Activated CD8-positive, alpha-beta memory T cell treated with anti-CD3 and anti-CD28 coated beads for 1 hour (primary cell): ENCODE results near the gene TCEAL1.
"Not testable (repeated sequence)": the region's sequence is repeated elsewhere in the genome, so short reads cannot be mapped to it uniquely, and the experiment has no call there.

Source experiments
- DNase-seq, 2 donors: peaks; one replicate each; pipeline ENCODE4 v3.0.0-alpha.2; 2020; ENCODE audit warnings: low read depth in 1 of 2; ENCODE audit errors: extremely low read depth in 1 of 2

Gene TCEAL1

DNA sequence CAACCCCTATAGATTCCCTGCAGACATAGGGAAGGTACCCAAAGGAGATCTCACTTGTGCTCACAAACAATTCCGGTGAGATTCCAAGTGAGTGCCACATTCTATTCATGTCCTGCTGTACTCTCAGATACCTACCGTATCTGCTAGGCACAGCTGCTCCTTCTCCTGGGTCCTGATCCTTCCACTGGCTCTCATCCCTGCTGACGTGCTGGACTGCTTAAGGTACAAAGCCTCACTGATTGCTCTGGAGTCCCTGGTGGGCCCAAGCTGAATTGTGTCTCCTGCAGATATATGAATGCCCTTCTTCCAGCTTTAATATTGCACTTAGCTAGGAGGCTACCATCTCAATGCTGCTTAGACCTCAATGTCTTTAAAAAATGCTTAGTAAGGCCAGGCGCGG is 2.4 kb downstream of the TCEAL1 start:
- no peak for DNase-seq

DNA sequence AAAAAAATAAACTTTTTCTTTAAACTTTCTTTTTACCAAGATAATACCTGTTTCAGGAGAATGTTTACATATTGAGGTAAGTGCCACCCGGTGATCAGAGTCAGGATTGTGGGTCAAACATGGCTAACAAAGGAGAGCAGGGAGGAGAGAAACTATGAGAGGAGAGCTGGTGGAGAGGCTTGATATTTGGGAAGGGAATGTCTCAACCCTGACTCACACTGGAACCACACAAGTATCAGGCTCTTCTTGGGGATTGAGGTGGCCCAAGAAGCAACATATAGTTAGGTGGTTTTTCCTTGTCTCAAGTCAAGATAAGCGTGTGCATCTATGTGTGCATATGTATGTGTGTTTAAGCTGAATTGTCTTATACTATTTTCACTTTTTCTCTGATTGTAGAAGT is 6.7 kb downstream of the TCEAL1 start:
- DNase-seq = no peak

DNA sequence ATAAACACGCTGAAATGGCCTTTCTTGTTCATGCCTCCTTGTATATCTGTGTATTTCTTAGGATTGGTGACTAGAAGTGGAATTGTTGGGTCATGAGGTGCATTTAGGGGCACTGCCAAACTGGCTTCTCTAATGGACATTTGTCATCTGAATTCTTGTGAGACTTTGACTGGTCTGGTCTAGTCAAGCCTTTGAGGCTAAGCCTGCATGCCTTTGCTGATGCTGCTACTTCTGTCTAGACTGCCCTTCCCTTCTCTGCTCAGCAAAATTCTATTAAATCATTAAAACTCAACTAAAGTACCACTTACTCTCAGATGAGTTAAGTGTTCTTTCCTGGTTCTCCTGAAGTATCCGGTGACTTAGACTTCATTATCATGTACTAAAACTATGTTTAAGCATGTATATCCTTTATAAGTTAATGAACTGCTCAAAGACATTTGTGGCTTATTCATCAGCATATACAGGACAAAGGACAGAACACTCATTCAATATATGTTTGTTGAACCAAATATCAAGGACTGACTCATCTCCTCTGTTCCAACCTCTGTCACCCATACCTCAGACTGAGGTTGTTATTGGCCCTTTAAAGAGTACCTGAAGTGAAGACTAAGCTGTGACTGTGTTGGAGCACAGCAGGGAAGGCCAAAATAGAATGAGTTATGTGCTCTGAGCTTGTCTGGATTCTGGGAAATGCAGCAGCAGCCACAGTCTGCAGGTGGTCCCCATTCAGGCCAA is 9.0 kb downstream of the TCEAL1 start:
- DNase-seq = no peak

DNA sequence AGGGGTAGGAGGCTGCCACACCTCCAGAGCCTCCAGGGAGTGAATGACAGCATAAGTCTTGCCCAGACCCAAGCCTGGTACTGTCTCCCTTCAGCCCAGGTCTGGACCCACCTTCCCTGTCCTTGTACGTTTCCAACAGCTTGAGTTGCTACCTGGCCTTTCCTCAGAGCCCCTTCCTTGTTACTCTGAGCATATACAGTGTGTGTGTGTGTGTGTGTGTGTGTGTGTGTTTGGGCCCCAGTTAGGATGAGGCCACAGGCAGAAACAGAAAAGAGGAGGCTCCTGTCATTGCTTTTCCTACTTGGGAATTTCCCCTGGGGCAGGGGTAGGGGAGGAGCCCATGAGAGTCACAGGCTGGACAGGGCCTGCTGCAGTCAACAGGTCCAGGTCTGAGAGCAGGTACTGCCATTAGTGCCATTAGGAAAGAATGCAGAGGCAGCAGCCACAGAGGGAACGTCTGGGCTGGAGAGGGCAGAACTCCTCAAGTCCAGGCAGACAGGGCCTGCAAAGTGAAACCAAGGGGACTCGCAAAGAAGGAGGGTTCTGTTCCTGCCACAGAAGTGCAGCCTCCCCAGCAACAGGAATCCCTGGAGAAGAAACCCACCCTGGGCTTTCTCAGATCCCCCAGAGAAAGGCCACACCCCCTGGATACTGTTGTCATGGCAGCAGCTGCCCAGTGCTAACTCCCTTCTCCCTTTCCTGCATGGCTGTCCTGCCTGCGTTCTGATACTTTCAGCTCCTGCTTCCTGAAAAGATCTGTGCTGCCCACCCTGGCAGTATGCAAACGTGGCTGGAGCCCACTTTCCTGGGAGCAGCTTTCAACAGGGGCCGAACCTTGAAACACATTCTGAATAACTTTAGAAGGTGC is 9.9 kb downstream of the TCEAL1 start:
- not testable (repeated sequence) for DNase-seq

DNA sequence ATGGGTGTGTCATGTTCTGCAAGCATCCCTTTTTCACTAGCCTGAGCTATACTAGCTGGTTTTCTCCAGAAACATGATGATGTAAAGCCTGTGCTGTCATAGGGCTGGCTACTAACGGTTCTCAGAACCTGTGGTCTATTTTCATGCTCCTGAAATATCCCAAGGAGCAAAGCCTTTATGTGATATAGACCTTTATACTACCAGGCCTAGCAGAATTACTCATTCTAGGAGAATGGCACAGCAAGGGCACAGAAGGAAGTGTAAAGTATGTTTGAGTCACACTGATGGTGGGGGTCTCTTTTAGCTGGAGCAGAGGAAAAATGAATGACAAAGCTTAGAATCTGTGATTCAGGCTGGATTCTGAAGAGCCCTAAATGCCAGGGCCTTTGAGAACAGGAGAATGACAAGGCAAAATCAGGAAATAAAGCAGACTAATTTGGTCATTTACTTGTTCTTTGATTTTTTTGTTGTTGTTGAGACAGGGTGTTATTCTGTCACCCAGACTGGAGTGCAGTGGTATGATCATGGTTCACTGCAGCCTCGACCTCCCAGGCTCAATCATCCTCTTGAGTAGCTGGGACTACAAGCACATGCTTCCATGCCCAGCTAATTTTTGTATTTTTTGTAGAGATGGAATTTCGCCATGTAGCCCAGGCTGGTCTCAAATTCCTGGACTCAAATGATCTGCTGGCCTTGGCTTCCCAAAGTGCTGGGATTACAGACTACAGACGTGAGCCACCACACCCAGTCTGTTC is 11.8 kb downstream of the TCEAL1 start:
- no peak for DNase-seq

DNA sequence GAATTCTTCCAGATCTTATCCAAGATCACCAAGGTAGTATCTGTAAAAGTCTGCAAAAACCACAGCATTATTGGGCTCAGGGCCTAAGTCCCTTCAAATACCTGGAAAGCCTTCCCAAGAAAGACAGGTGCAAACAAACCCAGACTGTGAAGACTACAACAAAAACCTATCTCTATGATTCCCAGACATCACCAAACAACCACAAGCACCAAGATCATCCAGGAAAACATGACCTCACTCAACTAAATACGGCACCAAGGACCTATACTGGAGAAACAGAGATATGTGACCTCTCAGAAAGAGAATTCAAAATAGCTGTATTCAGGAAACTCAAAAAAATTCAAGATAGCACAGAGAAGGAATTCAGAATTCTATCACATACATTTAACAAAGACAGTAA is 15.3 kb downstream of the TCEAL1 start:
- no peak for DNase-seq

DNA sequence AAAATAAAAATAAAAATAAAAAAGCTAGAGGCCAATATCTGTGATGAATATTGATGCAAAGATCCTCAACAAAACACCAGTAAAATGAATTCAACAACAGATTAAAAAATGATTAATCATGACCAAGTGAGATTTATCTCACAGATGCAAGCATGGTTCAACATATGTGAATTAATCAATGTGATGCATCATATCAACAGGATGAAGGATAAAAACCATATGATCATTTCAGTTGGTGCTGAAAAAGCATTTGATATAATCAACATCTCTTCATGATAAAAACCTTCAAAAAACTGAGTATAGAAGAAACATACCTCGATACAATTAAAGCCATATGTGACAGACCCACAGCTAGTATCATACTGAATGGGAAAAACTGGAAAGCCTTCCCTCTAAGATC is 18.9 kb downstream of the TCEAL1 start:
- DNase-seq = no peak

DNA sequence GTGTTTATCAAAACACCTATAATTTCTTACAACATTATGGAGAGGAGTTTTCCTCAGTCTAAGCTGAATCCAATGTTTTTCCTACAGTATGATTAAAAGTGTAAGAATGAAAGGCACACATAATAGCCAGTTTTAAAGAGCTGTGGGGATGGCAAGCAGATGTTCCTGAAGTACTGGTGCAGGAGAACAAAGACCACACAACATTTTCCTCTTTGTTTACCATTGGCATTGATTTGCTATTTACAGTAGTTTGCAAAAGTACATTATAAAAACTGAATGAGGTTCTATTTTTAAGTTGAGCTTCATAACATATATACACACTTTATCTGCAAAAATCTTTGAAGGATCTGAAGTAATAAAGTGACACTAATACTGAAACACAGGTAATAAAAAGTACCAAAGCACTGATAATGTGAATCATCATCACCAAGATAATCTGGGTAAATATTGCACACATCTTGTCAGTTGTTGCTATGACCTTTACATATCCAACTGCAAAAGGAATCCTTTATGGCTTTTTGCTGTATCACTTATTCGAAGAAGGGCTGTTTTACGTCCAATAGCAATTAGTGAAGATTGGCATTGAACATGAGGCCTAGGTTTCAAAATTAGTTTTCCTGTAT is 22.5 kb downstream of the TCEAL1 start:
- no peak for DNase-seq

DNA sequence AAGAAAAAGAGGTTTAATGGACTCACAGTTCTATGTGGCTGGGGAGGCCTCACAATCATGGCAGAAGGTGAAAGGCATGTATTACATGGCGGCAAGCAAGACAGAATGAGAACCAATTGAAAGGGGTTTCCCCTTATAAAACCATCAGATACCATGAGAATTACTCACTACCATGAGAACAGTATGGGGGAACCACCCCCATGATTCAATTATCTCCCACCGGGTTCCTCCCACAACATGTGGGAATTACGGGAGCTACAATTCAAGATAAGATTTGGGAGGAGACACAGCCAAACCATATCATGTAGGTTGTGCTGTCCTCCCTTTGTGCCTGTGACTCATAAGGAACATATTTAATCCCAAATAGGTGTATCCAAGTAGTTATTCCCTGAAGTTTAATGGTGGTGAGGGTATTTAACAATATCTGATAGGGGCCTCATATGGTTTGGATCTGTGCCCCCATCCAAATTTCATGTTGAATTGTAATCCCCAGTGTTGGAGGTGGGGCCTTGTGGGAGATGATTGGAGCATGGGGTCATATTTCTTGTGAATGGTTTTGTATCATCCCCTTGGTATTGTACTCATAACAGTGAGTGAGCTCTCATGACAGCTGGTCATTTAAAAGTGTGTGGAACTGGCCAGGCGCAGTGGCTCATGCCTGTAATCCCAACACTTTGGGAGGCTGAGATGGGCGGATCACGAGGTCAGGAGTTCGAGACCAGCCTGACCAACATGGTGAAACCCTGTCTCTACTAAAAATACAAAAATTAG is 26.6 kb downstream of the TCEAL1 start:
- not testable (repeated sequence) for DNase-seq

DNA sequence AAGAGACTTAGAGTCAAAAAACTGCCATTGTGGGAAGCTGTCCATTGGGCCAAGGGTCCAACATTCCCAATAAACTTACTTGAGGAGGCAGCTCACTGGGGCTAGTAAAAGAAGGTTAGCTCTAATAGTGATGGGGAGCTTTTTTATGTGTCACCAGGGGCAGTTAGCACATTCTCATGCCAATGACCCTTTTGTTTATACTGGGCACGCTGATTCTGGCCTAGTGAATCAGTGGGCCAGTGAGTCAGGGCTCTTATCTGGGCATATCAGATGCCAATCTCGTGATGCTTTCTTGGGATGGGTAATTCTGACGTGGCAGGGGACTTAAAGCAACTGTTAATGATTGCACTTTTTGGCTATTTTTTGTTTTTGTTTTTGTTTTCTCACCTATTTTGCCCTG is 27.8 kb downstream of the TCEAL1 start:
- no peak for DNase-seq

DNA sequence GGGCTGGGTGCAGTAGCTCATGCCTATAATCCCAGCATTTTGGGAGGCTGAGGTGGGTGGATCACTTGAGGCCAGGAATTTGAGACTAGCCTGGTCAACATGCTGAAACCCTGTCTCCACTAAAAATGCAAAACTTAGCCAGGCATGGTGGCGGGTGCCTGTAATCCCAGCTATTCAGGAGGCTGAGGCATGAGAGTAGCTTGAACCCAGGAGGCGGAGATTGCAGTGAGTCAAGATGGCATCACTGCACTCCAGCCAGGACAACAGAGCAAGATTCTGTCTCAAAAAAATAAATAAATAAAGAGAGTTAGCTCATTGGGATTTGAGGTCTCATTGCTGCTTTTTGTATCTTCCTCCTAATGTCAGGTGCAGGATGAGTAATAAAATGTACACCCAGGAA is 28.3 kb downstream of the TCEAL1 start:
- DNase-seq = not testable (repeated sequence)

DNA sequence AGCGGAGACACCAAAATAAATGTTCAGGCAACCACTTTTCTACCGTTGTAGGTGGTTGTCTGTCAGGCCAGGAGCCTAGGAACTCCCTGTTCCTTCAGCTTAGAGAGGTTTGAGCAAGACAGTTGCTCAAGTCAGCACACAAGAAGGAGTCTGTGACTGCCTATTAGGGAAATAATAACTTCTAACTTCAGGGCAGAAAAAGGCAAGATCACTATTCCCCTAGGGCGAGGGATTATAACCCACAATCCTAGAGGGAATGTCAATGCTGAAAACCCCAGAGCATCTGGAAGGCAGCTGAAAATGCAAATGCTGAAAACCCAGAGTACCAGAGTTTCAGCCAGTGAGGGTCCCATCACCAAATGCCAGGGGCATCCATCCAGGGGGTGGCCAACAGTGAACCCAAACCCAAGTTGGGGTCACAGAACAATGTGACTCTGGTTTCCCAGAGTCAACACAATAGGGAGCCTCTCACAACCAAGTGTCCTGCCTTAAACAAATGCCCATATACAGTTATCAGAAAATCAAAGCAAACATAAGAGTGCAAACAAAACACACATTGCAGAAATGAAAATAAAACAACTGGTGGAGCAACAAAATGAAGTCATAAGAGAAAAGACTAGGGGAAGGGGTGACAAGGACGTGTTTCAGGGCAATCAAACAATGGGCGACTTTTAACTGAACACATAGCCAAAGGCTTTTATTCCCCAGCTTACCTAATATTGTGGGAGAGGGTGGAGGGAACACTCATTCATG is 30.1 kb downstream of the TCEAL1 start:
- no peak for DNase-seq

DNA sequence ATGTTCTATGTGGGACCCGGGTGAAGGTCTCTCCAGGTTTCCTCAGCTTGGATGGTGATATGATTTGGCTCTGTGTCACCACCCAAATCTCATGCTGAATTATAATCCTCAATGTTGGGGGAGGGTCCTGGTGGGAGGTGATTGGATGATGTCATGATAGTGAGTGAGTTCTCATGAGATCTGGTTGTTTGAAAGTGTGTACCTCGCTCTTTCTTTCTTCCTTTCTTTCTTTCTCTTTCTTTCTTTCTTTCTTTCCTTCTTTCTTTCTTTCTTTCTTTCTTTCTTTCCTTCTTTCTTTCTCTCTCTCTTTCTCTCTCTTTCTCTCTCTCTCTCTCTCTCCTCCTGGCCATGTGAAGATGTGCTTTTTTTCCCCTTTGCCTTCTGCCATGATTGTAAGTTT is 30.7 kb downstream of the TCEAL1 start:
- not testable (repeated sequence) for DNase-seq

DNA sequence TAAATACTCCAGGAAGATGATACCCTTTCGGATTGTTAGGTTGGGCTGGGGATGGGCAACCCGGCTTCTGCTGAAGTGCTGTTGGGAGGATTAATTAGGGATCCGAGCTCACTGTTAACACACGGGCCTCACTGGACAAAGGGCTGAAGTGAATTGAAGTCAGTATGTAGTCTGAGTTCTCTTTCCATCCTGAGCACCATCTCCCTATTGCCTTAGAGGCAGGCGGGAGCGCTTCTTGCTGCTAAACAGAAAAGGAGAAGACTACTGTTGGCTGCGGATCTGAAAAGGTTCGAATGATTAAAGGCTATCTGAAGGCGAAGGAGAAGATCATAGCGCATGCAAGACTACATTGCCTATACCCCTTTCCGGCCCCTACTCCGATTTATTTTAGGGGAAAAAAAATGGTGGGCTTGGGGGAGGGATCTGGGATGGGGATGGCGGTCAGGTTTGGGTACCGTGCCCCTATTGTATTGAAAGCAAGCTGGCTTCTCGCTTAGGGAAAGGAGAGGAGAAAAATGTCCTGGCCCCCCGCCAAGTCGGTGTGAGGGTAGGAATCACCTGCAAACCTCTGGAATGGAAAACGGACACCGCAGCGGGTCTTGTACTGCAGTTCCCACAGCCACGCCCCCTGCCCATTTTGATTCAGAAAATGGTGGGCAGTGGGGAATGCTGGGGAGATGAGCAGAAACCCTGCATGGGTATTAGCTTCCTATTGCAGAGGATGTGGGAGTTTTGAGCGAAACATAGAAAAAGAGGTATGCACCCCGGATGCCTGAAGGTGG is 35.4 kb downstream of the TCEAL1 start:
- no peak for DNase-seq

DNA sequence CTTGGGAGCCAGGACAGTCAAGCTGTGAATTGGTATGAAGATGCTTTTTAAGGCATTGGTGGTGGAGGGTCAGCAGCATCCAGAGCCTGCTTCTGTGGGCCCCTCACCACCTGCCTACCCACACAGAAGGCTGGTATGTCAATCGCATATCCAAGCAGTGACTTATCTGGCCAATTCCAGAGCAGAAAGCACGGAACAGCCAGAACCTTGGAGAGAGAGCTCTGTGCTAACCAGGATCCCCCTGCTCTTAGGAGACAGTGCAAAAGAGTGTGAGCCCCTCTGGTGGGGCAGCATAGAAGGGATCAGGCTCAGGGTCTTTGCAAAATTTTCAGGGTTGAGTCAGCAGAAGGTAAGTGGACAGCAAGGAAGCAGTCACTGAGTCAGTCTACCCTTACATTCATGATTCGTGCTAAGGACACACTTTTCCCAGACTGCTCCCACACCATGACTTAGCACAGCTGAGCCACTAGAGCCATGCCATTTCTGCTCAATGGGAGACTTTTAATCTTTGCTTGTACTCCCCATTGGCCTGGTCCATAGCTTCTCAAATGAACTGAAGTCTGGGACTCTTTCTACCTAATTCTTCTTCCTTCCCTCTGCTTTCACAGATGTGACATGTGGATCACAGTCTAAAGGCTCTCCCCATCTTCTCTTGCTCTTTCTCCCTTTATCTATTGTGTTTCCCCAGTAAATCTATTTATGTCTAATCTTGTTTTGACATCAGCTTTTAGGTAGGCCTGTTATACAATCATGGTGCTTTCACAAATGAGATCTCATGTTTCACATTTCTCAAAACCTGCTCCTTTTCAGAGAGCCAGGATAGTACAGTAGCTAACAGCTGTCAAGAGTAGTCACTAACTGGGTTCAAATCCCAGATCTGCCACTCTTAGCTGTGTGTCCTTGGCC is 37.7 kb downstream of the TCEAL1 start:
- no peak for DNase-seq

DNA sequence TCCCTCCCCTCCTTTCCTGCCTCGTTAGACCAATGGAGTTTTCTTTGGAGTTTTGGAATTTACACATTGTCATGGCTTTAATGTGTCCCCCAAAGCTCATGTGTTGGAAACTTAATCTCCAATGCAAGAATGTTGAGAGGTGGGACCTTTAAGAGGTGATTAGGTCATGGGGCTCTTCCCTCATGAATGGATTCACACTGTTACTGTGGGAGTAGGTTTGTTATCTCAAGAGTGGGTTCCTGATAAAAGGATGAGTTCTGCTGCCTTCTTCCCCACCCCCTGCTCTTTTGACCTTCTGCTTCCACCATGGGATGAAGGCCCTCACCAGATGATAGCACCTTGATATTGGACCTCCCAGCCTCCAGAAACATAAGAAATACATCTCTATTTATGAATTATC is 41.0 kb downstream of the TCEAL1 start:
- DNase-seq = no peak

DNA sequence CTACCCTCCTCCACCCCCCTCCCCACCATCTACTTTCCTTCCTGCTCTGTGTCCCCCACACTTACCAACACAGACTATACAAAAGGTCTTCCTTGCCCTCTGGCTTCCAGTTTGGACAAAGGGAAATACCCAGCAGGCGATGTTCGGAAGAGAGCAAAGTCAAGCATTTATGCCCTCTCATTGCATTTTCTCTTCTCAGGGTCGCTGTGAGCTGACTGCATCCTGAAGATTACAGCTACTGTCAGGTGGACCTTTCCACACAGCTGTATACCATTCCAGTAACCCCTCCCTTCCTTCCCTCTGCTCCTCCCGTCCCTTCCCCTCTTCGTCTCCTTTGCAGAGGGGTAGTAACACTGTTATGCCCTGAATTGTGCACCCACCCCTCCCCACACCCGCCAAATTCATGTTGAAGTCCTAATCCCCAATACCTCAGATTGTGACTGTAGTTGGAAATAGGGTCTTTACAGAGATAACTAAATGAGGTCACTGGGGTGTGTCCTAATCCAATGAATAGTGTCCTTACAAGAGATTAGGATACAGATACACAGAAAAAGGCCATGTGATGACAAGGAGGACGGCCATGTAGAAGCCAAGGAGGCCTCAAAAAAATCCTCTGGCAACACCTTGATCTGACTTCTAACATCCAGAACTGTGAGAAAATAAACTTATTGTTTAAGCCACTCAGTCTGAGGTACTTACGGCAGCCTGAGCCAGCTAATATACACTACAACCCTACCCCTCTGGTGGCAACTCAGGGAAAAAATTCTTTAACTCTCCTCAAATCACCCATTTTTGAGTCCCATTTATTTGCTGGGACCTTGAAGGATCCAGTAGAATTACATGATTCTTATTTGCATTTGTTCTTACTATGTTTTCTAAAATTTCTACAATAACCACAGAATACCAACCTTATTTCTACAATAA is 46.0 kb downstream of the TCEAL1 start:
- DNase-seq = no peak
